Esophagus squamous epithelium (tissue), 5 donors: ENCODE measurements around the gene MAPKAP1. TPM values are rescaled to one million over a fixed set of nuclear protein-coding genes. Genes with fewer than 3 reads are reported as not detected.
A peak's percentile ranks its signal among the peaks of the same experiment; 100 is the strongest.

ENCODE experiments used
- DNase-seq: peaks from one replicate; lab custom pipeline; 2025; lab: John Stamatoyannopoulos, UW
- H3K27ac ChIP-seq, 4 donors: fragments of 200-600 bp; sonication (generic); one replicate each; pipeline ENCODE4 v1.5.1; 2016 to 2019; ENCODE audit warnings: mild to moderate bottlenecking in 1 of 4
- H3K27me3 ChIP-seq, 4 donors: fragments of 200-600 bp; sonication (generic); 1 replicate in 3 of 4; 2 replicates in 1 of 4; pipeline versions ENCODE4 v1.5.1 to v1.6.0; 2017 to 2021; ENCODE audit warnings: antibody characterized with exemption in 1 of 4
- H3K36me3 ChIP-seq, 3 donors: fragments of 200-600 bp; sonication (generic); one replicate each; pipeline ENCODE4 v1.5.1; 2016 to 2019
- H3K4me1 ChIP-seq, 3 donors: fragments of 200-600 bp; sonication (generic); one replicate each; pipeline ENCODE4 v1.5.1; 2017 to 2019
- H3K4me3 ChIP-seq, 4 donors: fragments of 200-600 bp; sonication (generic); 1 replicate in 3 of 4; 2 replicates in 1 of 4; pipeline ENCODE4 v1.5.1; 2016 to 2019; ENCODE audit warnings: mild to moderate bottlenecking in 2 of 4, moderate library complexity in 1 of 4
- H3K9me3 ChIP-seq, 3 donors: fragments of 200-600 bp; sonication (generic); one replicate each; pipeline ENCODE4 v1.5.1; 2016 to 2019
- POLR2A ChIP-seq, 4 donors: fragments of 450-650 bp; IDR thresholded peaks; one replicate each; pipeline ENCODE4 v1.6.1; 2017; ENCODE audit warnings: antibody characterized with exemption in 4 of 4, mild to moderate bottlenecking in 4 of 4, moderate library complexity in 3 of 4
- WGBS, 2 donors: methylation state at CpG; one replicate each; pipeline ENCODE4 v1.1.5; 2018; 5-methylcytosine and 5-hydroxymethylcytosine counted together
- intact Hi-C: fragments of 100-400 bp; cut with DNase I; formaldehyde crosslinking; loops from one replicate; pipeline ENCODE4 v1.15.0; 2022
- total RNA-seq, 4 donors: library from RNA; depleted of rRNA; stranded (reverse); fragments of >200 nt; gene quantifications; one replicate each; pipeline ENCODE4 v1.1.0, GENCODE V29; 2016
- TF ChIP-seq, protein P1 (sequence below), 6 experiments: fragments of 450-650 bp in 4 of 6; fragments of 200-600 bp in 2 of 6; sonication (generic) in 2 of 6; IDR thresholded peaks; one replicate each; pipeline ENCODE4 v1.5.1; 2016 to 2019; ENCODE audit warnings: antibody characterized with exemption in 6 of 6, mild to moderate bottlenecking in 4 of 6, moderate library complexity in 4 of 6
- donor health status: DM: yes; HTN: yes; CAD: no.

MAPKAP1 gene
- total RNA-seq, 4 donors from 2014 or later, result 59.0 to 87.0 (median 70.9) TPM

DNA sequence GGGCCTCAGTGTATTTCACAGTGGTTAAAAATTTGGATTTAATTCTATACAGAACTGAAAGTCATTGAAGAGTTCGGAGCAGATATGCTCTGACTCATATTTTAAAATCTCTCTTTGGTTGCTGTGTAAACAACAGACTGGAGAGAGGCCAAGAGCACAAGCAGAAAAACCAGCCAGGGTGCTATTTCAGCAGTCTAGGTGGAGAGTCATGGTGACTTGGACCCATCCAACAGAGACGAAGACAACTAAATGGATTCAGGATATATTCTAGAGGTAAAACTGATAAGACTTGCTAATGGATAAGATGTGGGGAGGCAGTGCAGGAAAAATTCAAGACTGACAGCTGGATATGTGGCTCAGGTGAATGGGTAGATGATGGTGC is 168.9 kb downstream of the MAPKAP1 start:
- no peak for TF ChIP-seq POLR2A (IDR thresholded peaks at IDR 0.05)
- TF ChIP-seq, protein P1, sequence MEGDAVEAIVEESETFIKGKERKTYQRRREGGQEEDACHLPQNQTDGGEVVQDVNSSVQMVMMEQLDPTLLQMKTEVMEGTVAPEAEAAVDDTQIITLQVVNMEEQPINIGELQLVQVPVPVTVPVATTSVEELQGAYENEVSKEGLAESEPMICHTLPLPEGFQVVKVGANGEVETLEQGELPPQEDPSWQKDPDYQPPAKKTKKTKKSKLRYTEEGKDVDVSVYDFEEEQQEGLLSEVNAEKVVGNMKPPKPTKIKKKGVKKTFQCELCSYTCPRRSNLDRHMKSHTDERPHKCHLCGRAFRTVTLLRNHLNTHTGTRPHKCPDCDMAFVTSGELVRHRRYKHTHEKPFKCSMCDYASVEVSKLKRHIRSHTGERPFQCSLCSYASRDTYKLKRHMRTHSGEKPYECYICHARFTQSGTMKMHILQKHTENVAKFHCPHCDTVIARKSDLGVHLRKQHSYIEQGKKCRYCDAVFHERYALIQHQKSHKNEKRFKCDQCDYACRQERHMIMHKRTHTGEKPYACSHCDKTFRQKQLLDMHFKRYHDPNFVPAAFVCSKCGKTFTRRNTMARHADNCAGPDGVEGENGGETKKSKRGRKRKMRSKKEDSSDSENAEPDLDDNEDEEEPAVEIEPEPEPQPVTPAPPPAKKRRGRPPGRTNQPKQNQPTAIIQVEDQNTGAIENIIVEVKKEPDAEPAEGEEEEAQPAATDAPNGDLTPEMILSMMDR (IDR thresholded peaks at IDR 0.05), result no peak
- H3K4me1 ChIP-seq, result peaks cover 23 to 84% (median 24%) of the 10 kb centered on the region in 3 donors
- H3K4me3 ChIP-seq, result no peak overlapping the region
- WGBS, 2 donors, result 29% methylated on average over 2 of the region's 2 CpGs
- H3K36me3 ChIP-seq, result no peaks in the 10 kb centered on the region
- intact Hi-C loops, result no loop called here
- no peak for DNase-seq
- H3K27me3 ChIP-seq, result no peaks in the 10 kb centered on the region
- H3K27ac ChIP-seq, result peak overlapping the region in 3 of 4 donors; percentile 65 to 77 (median 77)
- no peaks in the 10 kb centered on the region for H3K9me3 ChIP-seq

DNA sequence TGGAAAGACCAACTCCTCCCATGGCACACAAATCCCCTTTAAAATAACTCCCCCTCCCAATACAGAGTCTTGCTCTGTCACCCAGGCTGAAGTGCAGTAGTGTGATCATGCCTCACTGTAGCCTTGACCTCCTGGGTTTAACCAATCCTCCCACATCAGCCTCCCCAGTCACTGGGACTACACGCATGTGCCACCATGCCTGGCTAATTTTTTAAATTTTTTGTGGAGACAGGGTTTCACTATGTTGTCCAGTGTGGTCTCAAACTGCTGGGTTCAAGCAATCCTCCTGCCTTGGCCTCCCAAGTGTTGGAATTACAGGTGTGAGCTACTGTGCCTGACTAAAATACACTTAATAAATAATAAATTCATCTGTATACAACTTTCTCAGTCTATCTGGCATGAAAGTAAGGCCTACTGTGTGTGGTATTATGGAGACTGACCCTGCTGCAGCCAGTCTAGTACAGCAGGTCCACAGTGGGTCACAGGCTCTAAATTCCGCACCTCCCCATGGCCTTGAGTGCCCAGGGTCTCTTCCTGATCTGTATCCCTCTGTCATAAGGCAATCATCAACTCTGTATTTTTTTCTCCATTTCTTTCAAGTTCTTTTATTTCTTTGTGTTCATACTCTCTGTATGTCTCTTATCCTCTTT is 169.4 kb downstream of the MAPKAP1 start:
- Histone ChIP-seq H3K27ac (peak overlapping the region in 3 of 4 donors; percentile 65 to 77 (median 77)), H3K27me3 (no peaks in the 10 kb centered on the region), H3K36me3 (no peaks in the 10 kb centered on the region), H3K4me1 (peaks cover 23 to 83% (median 24%) of the 10 kb centered on the region in 3 donors), H3K9me3 (no peaks in the 10 kb centered on the region), H3K4me3 (no peak overlapping the region)
- no peak for DNase-seq
- no peak for TF ChIP-seq POLR2A (IDR thresholded peaks at IDR 0.05)
- TF ChIP-seq, protein P1 (IDR thresholded peaks at IDR 0.05), result no peak
- intact Hi-C loops, result no loop called here
- WGBS, 2 donors, result 85 to 92% methylated on average over 2 of the region's 2 CpGs

DNA sequence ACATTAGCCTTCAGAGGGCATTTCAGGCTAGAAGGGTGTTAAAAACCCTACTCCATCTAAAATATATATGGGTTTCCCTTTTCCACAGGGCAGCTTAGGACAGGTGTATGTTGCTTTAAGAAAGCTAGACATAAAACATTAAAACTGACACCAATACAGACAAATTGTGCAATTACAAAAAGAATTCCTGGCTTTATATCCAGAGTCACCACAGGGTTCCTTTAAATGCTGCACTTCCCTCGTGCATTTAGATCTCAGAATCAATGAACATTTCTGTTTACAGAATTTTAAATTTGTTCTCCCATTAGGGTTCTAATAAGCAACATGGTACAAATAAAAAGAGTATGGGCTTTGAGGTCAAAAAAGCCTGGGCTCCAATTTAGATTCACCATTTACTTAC is 170.2 kb downstream of the MAPKAP1 start:
- no peak for DNase-seq
- intact Hi-C loops, result no loop called here
- H3K4me3 ChIP-seq, result no peak overlapping the region
- peaks cover 23 to 75% (median 24%) of the 10 kb centered on the region in 3 donors for H3K4me1 ChIP-seq
- no peaks in the 10 kb centered on the region for H3K27me3 ChIP-seq
- H3K36me3 ChIP-seq, result no peaks in the 10 kb centered on the region
- no peaks in the 10 kb centered on the region for H3K9me3 ChIP-seq
- 14 to 25% methylated on average over 1 of the region's 1 CpG for WGBS, 2 donors
- no peak overlapping the region for H3K27ac ChIP-seq
- TF ChIP-seq, protein P1 (IDR thresholded peaks at IDR 0.05), result no peak
- TF ChIP-seq POLR2A (IDR thresholded peaks at IDR 0.05), result no peak

DNA sequence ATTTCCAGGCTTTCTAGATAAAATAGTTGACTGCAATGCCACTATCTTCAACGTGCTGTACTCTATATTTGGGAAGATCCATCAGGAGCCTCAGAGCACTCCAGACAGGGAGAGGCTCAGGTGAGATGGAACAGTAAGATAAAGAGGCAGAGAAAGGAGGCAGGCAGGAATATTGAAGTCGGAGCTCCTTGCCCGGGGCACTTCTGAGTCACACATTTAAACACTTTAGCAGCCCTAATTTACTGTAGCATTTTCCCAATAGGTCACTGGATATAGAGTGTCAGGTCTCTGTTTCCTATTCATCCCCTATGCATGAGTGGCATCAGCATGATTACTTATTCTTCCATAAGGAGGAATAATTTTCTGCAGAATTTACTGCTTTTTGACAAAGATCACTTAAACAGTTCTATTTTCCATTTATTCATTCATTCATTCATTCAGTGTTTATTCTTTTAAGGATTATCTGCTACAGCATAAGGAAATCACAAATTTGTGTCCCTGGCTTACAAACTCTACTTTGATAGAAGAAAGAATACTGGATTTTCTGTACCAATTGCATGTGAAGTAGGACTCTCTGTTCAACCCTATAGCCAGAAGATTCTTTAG is 170.7 kb downstream of the MAPKAP1 start:
- TF ChIP-seq, protein P1 (IDR thresholded peaks at IDR 0.05), result no peak
- TF ChIP-seq POLR2A (IDR thresholded peaks at IDR 0.05), result no peak
- WGBS, 2 donors, result 40 to 45% methylated on average over 3 of the region's 3 CpGs

DNA sequence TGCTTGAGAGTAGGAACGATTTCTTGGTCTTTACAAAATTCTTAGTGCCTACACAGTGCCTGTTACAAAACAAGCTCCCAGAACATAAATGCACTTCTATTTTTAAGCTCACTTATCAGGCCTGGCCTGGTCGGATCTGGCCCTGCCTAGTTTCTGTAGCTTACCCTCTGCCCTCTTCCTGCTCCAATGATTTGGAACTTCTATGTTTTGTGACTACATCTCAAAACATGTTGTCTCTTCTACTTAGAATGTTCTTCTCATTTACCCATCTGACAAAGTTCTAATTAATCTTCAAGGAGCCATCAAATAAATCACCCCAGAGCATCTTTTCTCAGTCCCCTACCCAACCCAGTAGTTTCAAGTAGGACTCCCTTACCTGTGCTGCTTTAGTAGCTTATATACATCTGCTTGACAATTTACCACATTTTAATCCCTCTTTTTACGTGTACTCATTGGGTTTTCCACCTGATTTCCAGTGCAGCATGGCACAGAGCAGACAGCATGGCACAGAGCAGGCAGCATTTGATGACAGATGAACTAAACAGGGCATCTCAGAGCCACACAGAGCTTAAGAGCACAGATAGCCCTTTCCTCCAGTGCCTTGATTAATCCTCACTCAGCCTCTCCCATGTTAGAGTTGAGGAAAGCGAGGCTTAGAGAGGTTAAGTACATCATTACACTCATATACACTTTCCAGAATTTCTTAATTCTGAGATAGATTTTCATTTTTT is 171.9 kb downstream of the MAPKAP1 start:
- no peaks in the 10 kb centered on the region for H3K9me3 ChIP-seq
- intact Hi-C loops, result no loop called here
- 58 to 86% methylated on average over 4 of the region's 4 CpGs for WGBS, 2 donors
- no peaks in the 10 kb centered on the region for H3K27me3 ChIP-seq
- H3K4me1 ChIP-seq, result peaks cover 23 to 65% (median 23%) of the 10 kb centered on the region in 3 donors
- DNase-seq, result no peak
- no peak overlapping the region for H3K27ac ChIP-seq
- no peaks in the 10 kb centered on the region for H3K36me3 ChIP-seq
- TF ChIP-seq, protein P1 (IDR thresholded peaks at IDR 0.05), result no peak
- no peak for TF ChIP-seq POLR2A (IDR thresholded peaks at IDR 0.05)
- H3K4me3 ChIP-seq, result no peak overlapping the region

More for the DNA sequence above, 170.7 kb downstream of the MAPKAP1 start:
- H3K4me3 ChIP-seq, result no peak overlapping the region
- H3K36me3 ChIP-seq, result no peaks in the 10 kb centered on the region
- no peaks in the 10 kb centered on the region for H3K9me3 ChIP-seq
- H3K4me1 ChIP-seq, result peaks cover 23 to 70% (median 24%) of the 10 kb centered on the region in 3 donors
- H3K27me3 ChIP-seq, result no peaks in the 10 kb centered on the region
- H3K27ac ChIP-seq, result no peak overlapping the region
- DNase-seq, result no peak
- intact Hi-C loops, result no loop called here
